Left cardiac atrium (tissue), 4 donors: Measurements from ENCODE around the gene TIMP4. TPM values are rescaled to one million over a fixed set of nuclear protein-coding genes. Genes with fewer than 3 reads are reported as not detected.
A peak's percentile ranks its signal among the peaks of the same experiment; 100 is the strongest.

Source experiments
- ATAC-seq, 2 donors: fragments of 200-7000 bp; cut with Tn5 transposase; one replicate each; pipeline ENCODE4 v1.9.1; 2020; ENCODE audit warnings: mild to moderate bottlenecking in 2 of 2, moderate library complexity in 2 of 2
- DNase-seq: peaks from one replicate; pipeline ENCODE4 v3.0.0-alpha.2; 2020
- intact Hi-C, 2 donors: fragments of 100-400 bp; cut with DNase I; formaldehyde crosslinking; loops; one replicate each; pipeline versions ENCODE4 v1.14.1 to v1.15.1; 2022 to 2023
- long read RNA-seq: library from polyadenylated mRNA; unstranded; transcript quantifications from one replicate; pipeline ENCODE4 v2.0.0, GENCODE V29; 2021
- total RNA-seq, 2 donors: library from RNA; stranded (reverse); fragmentation: NEBNext Ultra II Directional; extraction: Animal tissue kit (Norgen Biotek cat#: 25700); gene quantifications; one replicate each; pipeline ENCODE4 v1.2.1, GENCODE V29; 2021
- donor health status: DM: no; HTN: yes; CAD: no.
- donor health status: DM: no; HTN: yes; CAD: no; lungs with severe emphysema.
- donor health status: DM: yes; HTN: yes; CAD: no.
- donor health status: Dilated cardiomyopathy.

Gene TIMP4
- total RNA-seq = 10 to 100 TPM; 54.5 to 72.8 TPM
- long read RNA-seq, transcript TIMP4-201 (5 exons, 1,650 nt) = major isoform, 58 of 72 reads
- long read RNA-seq, partial matches to known transcripts = 1 of 72 reads
- long read RNA-seq, other reads (novel, unspliced or antisense) = 13 of 72 reads

DNA sequence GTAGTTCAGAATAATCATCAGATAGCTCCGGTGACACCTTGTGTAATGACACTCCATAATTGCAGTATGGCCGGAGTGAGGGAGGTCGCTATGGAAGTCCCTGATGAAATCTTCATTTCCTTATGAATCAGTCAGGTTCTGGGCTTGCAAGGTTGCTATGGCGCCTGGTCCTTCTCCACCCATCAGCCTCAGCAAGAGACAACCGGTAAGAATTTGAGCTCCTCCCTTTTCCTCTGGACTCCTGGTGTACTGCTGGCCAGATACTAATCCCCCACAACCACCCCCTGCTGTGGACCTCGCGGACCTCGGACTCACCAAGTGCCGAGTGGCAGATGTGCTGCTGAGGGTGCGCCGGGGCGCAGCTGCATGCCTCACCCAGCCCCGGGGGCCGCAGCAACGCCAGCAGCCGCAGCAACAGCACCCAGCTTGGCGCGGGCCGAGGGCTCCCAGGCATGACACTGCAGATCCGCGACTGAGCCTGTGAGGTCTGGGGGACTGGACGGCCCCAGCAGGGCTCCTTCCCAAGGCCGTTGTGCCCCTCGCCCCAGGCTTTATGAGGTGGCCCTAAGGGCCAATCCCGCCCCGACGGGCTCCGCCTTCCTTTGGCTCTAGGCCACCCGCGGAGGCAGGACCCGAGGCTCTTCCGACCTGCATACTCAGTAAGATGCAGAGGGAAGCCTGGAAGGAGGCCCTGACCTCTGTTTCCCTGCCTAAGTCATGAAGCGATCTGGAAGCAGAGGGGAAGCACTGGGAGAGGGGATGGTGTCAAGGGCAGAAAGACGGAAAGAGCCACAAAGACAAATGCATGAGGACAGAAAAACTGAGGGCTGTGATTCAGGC is at the start of gene TIMP4:
Gene TIMP4, minus strand, starts transcription at position 526 of the 840 bp plus-strand sequence. Its CDS starts 72 bp downstream, at position 454.
- ATAC-seq (peak; percentile 70 to 79), DNase-seq (peak; percentile 67)
- intact Hi-C loops = no loop called here

GRCh38 chr3:12205171-12205570 is 46.5 kb upstream of the TIMP4 start:
- ATAC-seq (no peak), DNase-seq (no peak)
- intact Hi-C loops = no loop called here

DNA sequence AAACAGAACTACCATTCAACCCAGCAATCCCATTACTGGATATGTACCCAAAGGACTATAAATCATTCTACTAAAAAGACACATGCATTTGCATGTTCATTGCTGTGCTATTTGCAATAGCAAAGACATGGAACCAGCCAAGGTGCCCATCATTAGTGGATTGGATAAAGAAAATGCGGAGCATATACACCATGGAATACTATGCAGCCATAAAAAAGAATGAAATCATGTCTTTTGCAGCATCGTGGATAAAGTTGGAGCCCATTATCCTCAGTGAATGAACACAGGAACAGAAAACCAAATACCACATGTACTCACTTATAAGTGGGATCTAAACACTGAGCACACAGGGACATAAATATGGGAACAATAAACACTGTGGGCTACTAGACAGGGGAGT is 43.1 kb upstream of the TIMP4 start:
- DNase-seq (no peak), ATAC-seq (no peak)
- intact Hi-C loops = no loop called here

- no peak for DNase-seq
- intact Hi-C loops = no loop called here
These were observed 39.6 kb upstream of the TIMP4 start for GRCh38 chr3:12198301-12198700.

GRCh38 chr3:12197475-12197874 is 38.8 kb upstream of the TIMP4 start:
- ATAC-seq = no peak
- DNase-seq = no peak
- intact Hi-C loops = no loop called here

More at GRCh38 chr3:12198301-12198700, 39.6 kb upstream of the TIMP4 start:
- ATAC-seq = no peak

DNA sequence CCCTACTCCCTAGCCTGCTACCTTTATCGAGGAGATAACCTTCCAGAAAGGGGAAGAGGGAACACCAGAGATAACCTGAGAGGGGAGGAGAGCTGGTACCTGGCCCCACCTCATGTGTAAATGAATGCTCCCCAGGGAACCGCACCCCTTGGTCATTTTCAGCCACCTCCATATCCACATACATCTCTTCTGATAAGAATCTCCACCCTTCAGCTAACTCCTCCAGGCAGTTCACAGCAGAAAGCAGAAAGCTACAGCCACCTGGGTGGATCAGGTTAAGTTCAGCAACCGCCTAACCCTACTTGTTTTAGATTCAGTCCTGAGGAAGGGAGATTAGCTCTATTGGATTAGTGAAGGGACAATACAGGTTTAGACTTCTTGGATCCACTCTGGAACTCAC is 38.0 kb upstream of the TIMP4 start:
- intact Hi-C loops = no loop called here
- DNase-seq = no peak
- no peak for ATAC-seq

DNA sequence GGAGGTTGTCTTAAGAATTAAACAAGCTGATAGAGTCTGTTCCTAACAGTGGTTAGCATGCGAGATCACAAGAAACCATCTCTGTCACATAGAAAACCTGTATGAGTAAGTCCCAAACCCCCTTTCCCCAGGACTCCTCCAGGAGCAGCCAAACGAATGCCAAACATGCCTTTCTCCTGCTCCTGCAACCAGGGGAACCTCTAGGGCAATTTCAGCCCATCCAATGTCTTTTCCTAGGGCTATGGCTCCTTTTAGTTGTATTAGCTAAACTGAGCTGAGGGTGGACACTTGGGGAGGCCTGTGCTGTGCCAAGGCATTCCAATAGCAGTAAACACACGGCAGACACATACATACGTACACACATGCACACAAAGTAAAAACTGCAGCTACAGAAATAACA is 36.5 kb upstream of the TIMP4 start:
- ATAC-seq (no peak), DNase-seq (no peak)
- intact Hi-C loops = no loop called here

DNA sequence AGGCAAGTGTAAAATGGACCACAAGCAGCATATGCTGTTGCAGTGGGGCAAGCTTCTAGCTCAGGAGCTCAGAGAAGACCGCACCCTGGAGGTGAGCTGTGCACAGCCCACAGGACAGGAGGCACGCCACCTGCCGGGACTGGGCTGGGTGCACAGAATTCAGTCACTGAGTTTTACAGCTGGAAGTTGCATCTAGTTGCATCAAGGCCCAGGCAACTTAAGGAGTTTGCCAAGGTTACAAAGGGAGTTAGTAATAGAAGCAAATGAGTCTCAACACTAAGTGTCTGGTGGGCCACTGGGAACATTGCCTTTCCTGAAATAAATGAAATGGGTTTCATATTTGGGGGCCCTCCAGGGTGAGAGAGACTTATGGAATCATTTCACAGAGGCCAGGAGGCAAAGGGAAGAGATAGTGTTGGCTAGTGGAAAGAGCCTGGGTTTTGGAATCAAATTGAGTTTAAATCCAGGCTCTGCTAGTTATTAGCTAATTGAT is 36.0 kb upstream of the TIMP4 start:
- DNase-seq (no peak), ATAC-seq (peak in 1 of 2 donors; percentile 23)
- intact Hi-C loops = no loop called here

GRCh38 chr3:12194209-12194608 is 35.5 kb upstream of the TIMP4 start:
- intact Hi-C loops = no loop called here
- DNase-seq (no peak), ATAC-seq (peak; percentile 63 to 65)

DNA sequence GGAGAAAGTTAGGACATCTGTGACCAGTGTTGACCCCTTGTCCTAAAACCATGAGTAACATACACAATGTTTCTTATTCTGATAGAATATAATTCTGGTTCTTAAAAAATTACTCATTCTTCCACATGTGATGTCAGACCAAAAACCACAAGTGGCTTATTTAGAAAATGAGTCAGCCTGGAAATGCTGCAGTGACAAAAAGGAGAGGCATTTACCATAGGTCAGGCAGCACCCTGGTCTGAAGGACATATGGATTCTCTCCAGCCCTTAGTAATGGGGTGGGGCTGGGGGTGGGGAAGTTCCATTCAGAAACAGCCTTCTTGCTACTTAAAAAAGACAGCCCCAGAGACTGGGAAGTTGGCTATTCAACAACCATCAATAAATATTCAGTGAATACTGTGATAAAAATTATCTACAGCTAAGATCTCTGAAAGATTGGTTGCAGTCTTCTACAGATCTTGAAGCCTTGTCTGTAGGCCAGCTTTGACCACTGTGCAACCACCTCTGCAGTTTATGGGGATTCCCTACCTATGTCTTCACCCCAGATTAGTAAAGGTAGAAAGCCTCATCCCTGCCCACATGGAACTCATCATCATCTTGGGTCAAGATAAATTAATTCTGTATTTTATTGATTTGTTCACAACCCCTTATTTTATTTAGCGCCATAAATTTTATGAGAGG is 34.9 kb upstream of the TIMP4 start:
- peak in 1 of 2 donors; percentile 92 for ATAC-seq
- peak; percentile 54 for DNase-seq
- intact Hi-C loops = no loop called here

GRCh38 chr3:12192655-12193484 is 34.2 kb upstream of the TIMP4 start:
- intact Hi-C loops = no loop called here

GRCh38 chr3:12192173-12192572 is 33.5 kb upstream of the TIMP4 start:
- DNase-seq (no peak), ATAC-seq (no peak)
- intact Hi-C loops = no loop called here

More at GRCh38 chr3:12192655-12193484, 34.2 kb upstream of the TIMP4 start:
- ATAC-seq (no peak), DNase-seq (no peak)

GRCh38 chr3:12191559-12191958 is 32.8 kb upstream of the TIMP4 start:
- intact Hi-C loops = no loop called here
- ATAC-seq (no peak), DNase-seq (no peak)

DNA sequence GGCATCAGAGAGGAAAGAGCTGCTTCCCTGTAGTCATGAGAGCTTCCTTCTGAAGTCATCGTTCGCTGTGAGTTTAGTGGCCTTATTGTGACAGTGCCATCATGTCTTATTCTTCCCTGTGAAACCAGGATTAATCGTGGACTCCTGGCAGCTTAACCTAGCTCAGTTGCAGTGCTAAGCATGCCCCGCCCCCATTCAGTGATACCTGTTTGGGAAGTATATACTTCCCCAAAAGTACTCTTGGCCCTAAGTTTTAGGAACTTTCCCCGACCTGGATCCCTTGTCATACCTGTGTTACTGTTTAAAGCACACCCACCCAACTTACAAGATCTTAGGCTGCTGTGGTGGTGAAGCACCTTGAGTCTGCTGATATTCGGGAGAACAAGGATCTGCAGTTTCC is 32.1 kb upstream of the TIMP4 start:
- ATAC-seq = no peak
- no peak for DNase-seq
- intact Hi-C loops = no loop called here

GRCh38 chr3:12190221-12190807 is 31.6 kb upstream of the TIMP4 start:
- ATAC-seq = no peak
- intact Hi-C loops = no loop called here
- DNase-seq = no peak

GRCh38 chr3:12188681-12189287 is 30.1 kb upstream of the TIMP4 start:
- ATAC-seq (no peak), DNase-seq (no peak)
- intact Hi-C loops = no loop called here

DNA sequence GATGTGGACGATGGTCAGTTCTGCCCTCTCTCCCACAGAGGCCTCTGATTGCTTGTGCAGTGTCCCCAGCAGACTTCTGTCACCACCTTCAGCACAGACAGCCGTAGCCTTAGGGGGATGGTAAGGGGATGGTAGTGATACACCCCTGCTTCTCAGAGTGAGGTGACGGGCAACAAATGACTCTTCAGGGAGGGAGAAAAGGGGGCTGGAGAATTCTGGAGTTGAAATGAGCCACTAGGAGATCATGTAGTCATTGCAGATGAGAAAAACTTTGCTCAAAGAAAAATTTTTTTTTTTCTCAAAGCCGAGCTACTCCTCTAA is 29.6 kb upstream of the TIMP4 start:
- DNase-seq = no peak
- intact Hi-C loops = no loop called here
- no peak for ATAC-seq

GRCh38 chr3:12187448-12188327 is 29.0 kb upstream of the TIMP4 start:
- DNase-seq (peak; percentile 48), ATAC-seq (peak; percentile 76 to 88)
- intact Hi-C loops = no loop called here
